ENCODE results near the gene ATP13A3. TPM values are rescaled to one million over a fixed set of nuclear protein-coding genes. Genes with fewer than 3 reads are reported as not detected.
"Not testable (repeated sequence)": the region's sequence is repeated elsewhere in the genome, so short reads cannot be mapped to it uniquely, and the experiment has no call there.

Gene ATP13A3
- total RNA-seq, 1 donor from 2014 or later: 57.7 TPM

- H3K9me3 ChIP-seq: no peaks in the 10 kb centered on the region
- no peak overlapping the region for H3K27ac ChIP-seq
- H3K27me3 ChIP-seq: no peaks in the 10 kb centered on the region
- DNase-seq (ENCODE audit: extremely low spot score in 2 of 2): no peak
- TF ChIP-seq POLR2AphosphoS5 (IDR thresholded peaks at IDR 0.05; ENCODE audit: insufficient read depth in 1 of 2, low read depth in 1 of 2): no peak
- no peak for TF ChIP-seq CTCF (IDR thresholded peaks at IDR 0.05)
- no peak overlapping the region for H3K4me3 ChIP-seq
- H3K4me1 ChIP-seq: peaks cover 10% of the 10 kb centered on the region
- H3K36me3 ChIP-seq: no peaks in the 10 kb centered on the region
- intact Hi-C loops (cut with DNase I): no loop called here
Observed at GRCh38 chr3:194500198-194500597, 13.4 kb upstream of the ATP13A3 start.

GRCh38 chr3:194499516-194499915 is 12.7 kb upstream of the ATP13A3 start:
- H3K9me3 ChIP-seq; H3K4me3 ChIP-seq; DNase-seq (ENCODE audit: extremely low spot score in 2 of 2); intact Hi-C loops (cut with DNase I); H3K27ac ChIP-seq; H3K36me3 ChIP-seq; H3K27me3 ChIP-seq: not testable (repeated sequence)
- peaks cover 17% of the 10 kb centered on the region for H3K4me1 ChIP-seq

- no peaks in the 10 kb centered on the region for H3K27me3 ChIP-seq
- intact Hi-C loops (cut with DNase I): no loop called here
- H3K27ac ChIP-seq: peak overlapping the region; percentile 23
- H3K9me3 ChIP-seq: no peaks in the 10 kb centered on the region
- TF ChIP-seq POLR2AphosphoS5 (IDR thresholded peaks at IDR 0.05; ENCODE audit: insufficient read depth in 1 of 2, low read depth in 1 of 2) (no peak), POLR2A (IDR thresholded peaks at IDR 0.05) (no peak), CTCF (IDR thresholded peaks at IDR 0.05) (no peak)
- H3K36me3 ChIP-seq: no peaks in the 10 kb centered on the region
- DNase-seq (ENCODE audit: extremely low spot score in 2 of 2): no peak
- H3K4me1 ChIP-seq: peaks cover 27% of the 10 kb centered on the region
- no peak overlapping the region for H3K4me3 ChIP-seq
Observed at GRCh38 chr3:194497799-194498575, 11.2 kb upstream of the ATP13A3 start.

GRCh38 chr3:194496217-194496919 is 9.6 kb upstream of the ATP13A3 start:
- intact Hi-C loops (cut with DNase I): no loop called here
- no peaks in the 10 kb centered on the region for H3K9me3 ChIP-seq
- H3K27ac ChIP-seq: no peak overlapping the region
- no peak for TF ChIP-seq CTCF (IDR thresholded peaks at IDR 0.05)
- TF ChIP-seq POLR2AphosphoS5 (IDR thresholded peaks at IDR 0.05; ENCODE audit: insufficient read depth in 1 of 2, low read depth in 1 of 2): no peak
- no peak for TF ChIP-seq POLR2A (IDR thresholded peaks at IDR 0.05)
- no peaks in the 10 kb centered on the region for H3K36me3 ChIP-seq
- H3K4me1 ChIP-seq: peaks cover 27% of the 10 kb centered on the region
- no peak overlapping the region for H3K4me3 ChIP-seq
- DNase-seq (ENCODE audit: extremely low spot score in 2 of 2): no peak
- H3K27me3 ChIP-seq: no peaks in the 10 kb centered on the region

- peak overlapping the region; percentile 66 for H3K27ac ChIP-seq
- intact Hi-C loops (cut with DNase I): no loop called here
- no peaks in the 10 kb centered on the region for H3K9me3 ChIP-seq
- no peak overlapping the region for H3K4me3 ChIP-seq
- peaks cover 27% of the 10 kb centered on the region for H3K4me1 ChIP-seq
- DNase-seq (ENCODE audit: extremely low spot score in 2 of 2): no peak
- no peaks in the 10 kb centered on the region for H3K27me3 ChIP-seq
- TF ChIP-seq POLR2AphosphoS5 (IDR thresholded peaks at IDR 0.05; ENCODE audit: insufficient read depth in 1 of 2, low read depth in 1 of 2): no peak
- TF ChIP-seq CTCF (IDR thresholded peaks at IDR 0.05): no peak
- no peak for TF ChIP-seq POLR2A (IDR thresholded peaks at IDR 0.05)
- H3K36me3 ChIP-seq: no peaks in the 10 kb centered on the region
Observed at GRCh38 chr3:194494951-194495374, 8.2 kb upstream of the ATP13A3 start.

- H3K36me3 ChIP-seq; DNase-seq (ENCODE audit: extremely low spot score in 2 of 2); intact Hi-C loops (cut with DNase I); H3K27me3 ChIP-seq; H3K9me3 ChIP-seq; H3K4me3 ChIP-seq: not testable (repeated sequence)
- H3K27ac ChIP-seq: peak overlapping the region; percentile 66
- peaks cover 31% of the 10 kb centered on the region for H3K4me1 ChIP-seq
Observed at GRCh38 chr3:194493995-194494927, 7.5 kb upstream of the ATP13A3 start.

All from vagina (tissue), 2 donors.